Gastroesophageal sphincter (tissue), 4 donors: Measurements from ENCODE around the gene AFF2. TPM values are rescaled to one million over a fixed set of nuclear protein-coding genes. Genes with fewer than 3 reads are reported as not detected.

Experiments used
- ATAC-seq: fragments of 150-250 bp; one replicate; pipeline ENCODE4 v1.9.1; 2016; ENCODE audit warnings: mild to moderate bottlenecking, moderate library complexity
- H3K27ac ChIP-seq, 4 donors: fragments of 200-600 bp; sonication (generic) in 3 of 4; 1 replicate in 3 of 4; 2 replicates in 1 of 4; pipeline ENCODE4 v1.5.1; 2016 to 2019
- H3K27me3 ChIP-seq: fragments of 200-600 bp; sonication (generic); one replicate; pipeline ENCODE4 v1.5.1; 2019
- H3K36me3 ChIP-seq, 2 donors: fragments of 200-600 bp; sonication (generic); one replicate each; pipeline ENCODE4 v1.5.1; 2019; ENCODE audit warnings: control low read depth in 1 of 2
- H3K4me1 ChIP-seq, 3 donors: fragments of 200-600 bp; sonication (generic); 1 replicate in 2 of 3; 2 replicates in 1 of 3; pipeline ENCODE4 v1.5.1; 2016 to 2019; ENCODE audit warnings: control low read depth in 2 of 3
- H3K4me3 ChIP-seq, 2 donors: fragments of 200-600 bp; sonication (generic); one replicate each; pipeline ENCODE4 v1.5.1; 2019; ENCODE audit warnings: mild to moderate bottlenecking in 1 of 2, moderate library complexity in 1 of 2
- H3K9me3 ChIP-seq, 3 donors: fragments of 200-600 bp; sonication (generic); one replicate each; pipeline ENCODE4 v1.5.1; 2017 to 2019; ENCODE audit warnings: control low read depth in 2 of 3
- EP300 ChIP-seq: sonication (generic); formaldehyde crosslinking; IDR thresholded peaks from one replicate; pipeline ENCODE4 v1.6.1; 2017; ENCODE audit warnings: antibody characterized with exemption, mild to moderate bottlenecking
- POLR2A ChIP-seq, 2 donors: fragments of 450-650 bp; IDR thresholded peaks; one replicate each; pipeline ENCODE4 v1.6.1; 2017; ENCODE audit warnings: antibody characterized with exemption in 2 of 2, mild to moderate bottlenecking in 2 of 2, moderate library complexity in 1 of 2
- POLR2AphosphoS5 ChIP-seq: sonication (generic); formaldehyde crosslinking; IDR thresholded peaks from one replicate; pipeline ENCODE4 v1.6.1; 2017; ENCODE audit warnings: antibody characterized with exemption
- WGBS, 2 donors: methylation state at CpG; one replicate each; pipeline ENCODE4 v1.1.5; 2018; ENCODE audit warnings: low coverage in 1 of 2; 5-methylcytosine and 5-hydroxymethylcytosine counted together
- total RNA-seq, 4 donors: library from RNA; depleted of rRNA; stranded (reverse); fragments of >200 nt; gene quantifications; one replicate each; pipeline ENCODE4 v1.1.0, GENCODE V29; 2016
- TF ChIP-seq, protein P1 (sequence below), 4 experiments: fragments of 200-600 bp in 2 of 4; fragments of 450-650 bp in 2 of 4; sonication (generic) in 1 of 4; IDR thresholded peaks; one replicate each; pipeline ENCODE4 v1.5.1; 2017 to 2019; ENCODE audit warnings: antibody characterized with exemption in 4 of 4, mild to moderate bottlenecking in 2 of 4, moderate library complexity in 2 of 4

The AFF2 gene
- total RNA-seq, 4 donors from 2014 or later = 1.6 to 6.1 (median 3.6) TPM

DNA sequence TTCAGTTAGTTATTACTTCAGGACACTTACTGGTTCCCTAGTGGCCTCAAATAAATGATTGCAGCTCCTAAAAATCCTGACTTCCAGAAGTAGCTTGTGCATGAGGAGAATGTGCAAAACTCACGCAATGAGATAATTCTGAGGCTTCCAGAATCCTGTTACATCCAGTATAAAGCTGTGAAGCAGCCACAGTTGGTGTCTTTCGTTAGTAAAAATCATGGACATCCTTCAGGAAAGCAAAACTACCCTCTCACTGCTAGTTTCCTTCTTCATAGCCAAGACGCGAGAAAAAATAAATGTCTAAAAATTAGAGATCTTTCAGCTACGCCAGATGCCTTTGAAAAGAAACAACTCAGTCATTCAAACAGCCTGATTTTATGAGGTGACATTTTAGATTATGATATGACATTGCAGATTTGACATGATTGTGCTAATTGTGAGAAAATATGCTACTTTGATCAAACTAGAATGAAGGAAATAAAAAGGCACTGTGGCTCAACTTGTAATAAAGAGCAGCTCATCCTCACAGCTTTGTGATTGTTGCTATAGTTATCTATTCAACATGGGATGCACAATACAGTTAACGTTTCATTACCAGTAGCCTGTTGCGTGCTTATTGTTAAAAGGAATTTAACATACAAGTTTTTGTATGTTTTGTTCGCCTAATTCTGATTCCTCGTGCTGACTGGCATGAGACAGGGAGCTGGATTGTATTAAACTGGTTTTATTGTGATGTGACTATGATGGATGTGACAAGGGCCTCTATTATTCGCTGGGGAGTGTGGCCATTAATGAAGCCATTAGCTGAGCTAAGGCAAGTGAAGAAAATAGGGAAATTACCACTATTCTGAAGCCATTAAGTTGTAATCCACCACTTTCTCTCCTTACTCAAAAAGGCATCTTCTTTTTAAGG, 40.5 kb downstream of the AFF2 start:
- TF ChIP-seq, protein P1, sequence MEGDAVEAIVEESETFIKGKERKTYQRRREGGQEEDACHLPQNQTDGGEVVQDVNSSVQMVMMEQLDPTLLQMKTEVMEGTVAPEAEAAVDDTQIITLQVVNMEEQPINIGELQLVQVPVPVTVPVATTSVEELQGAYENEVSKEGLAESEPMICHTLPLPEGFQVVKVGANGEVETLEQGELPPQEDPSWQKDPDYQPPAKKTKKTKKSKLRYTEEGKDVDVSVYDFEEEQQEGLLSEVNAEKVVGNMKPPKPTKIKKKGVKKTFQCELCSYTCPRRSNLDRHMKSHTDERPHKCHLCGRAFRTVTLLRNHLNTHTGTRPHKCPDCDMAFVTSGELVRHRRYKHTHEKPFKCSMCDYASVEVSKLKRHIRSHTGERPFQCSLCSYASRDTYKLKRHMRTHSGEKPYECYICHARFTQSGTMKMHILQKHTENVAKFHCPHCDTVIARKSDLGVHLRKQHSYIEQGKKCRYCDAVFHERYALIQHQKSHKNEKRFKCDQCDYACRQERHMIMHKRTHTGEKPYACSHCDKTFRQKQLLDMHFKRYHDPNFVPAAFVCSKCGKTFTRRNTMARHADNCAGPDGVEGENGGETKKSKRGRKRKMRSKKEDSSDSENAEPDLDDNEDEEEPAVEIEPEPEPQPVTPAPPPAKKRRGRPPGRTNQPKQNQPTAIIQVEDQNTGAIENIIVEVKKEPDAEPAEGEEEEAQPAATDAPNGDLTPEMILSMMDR (IDR thresholded peaks at IDR 0.05) = no peak
- TF ChIP-seq POLR2AphosphoS5 (no peak), POLR2A (IDR thresholded peaks at IDR 0.05) (no peak), EP300 (no peak)
- Histone ChIP-seq H3K27ac (no peak overlapping the region), H3K27me3 (no peaks in the 10 kb centered on the region), H3K4me3 (no peak overlapping the region), H3K4me1 (no peaks in the 10 kb centered on the region), H3K36me3 (no peaks in the 10 kb centered on the region), H3K9me3 (no peaks in the 10 kb centered on the region)
- WGBS, 2 donors = 57 to 63% methylated on average over 9 of the region's 10 CpGs
- ATAC-seq = no peak

DNA sequence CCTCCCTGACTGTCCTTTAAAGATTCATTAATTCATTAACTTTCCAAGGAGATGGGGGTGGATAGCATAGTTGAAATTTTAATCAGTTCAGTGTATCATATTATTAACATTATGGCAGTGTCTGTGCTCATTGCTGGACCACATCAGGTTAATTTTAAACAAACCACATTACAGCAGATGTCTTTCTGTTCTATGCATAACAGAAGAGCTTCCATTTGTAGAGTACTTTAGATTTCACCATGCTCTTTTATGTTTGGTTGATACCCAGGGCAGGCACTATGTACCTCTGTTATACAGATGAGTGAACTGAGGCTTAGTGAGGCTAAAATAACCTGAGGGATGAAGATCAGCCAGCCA, 41.1 kb downstream of the AFF2 start:
- Histone ChIP-seq H3K36me3 (no peaks in the 10 kb centered on the region), H3K9me3 (no peaks in the 10 kb centered on the region), H3K4me1 (no peaks in the 10 kb centered on the region), H3K27me3 (no peaks in the 10 kb centered on the region), H3K27ac (no peak overlapping the region), H3K4me3 (no peak overlapping the region)
- no peak for ATAC-seq
- TF ChIP-seq EP300 = no peak
- no peak for TF ChIP-seq POLR2A (IDR thresholded peaks at IDR 0.05)
- no peak for TF ChIP-seq POLR2AphosphoS5
- TF ChIP-seq, protein P1 (IDR thresholded peaks at IDR 0.05) = no peak

DNA sequence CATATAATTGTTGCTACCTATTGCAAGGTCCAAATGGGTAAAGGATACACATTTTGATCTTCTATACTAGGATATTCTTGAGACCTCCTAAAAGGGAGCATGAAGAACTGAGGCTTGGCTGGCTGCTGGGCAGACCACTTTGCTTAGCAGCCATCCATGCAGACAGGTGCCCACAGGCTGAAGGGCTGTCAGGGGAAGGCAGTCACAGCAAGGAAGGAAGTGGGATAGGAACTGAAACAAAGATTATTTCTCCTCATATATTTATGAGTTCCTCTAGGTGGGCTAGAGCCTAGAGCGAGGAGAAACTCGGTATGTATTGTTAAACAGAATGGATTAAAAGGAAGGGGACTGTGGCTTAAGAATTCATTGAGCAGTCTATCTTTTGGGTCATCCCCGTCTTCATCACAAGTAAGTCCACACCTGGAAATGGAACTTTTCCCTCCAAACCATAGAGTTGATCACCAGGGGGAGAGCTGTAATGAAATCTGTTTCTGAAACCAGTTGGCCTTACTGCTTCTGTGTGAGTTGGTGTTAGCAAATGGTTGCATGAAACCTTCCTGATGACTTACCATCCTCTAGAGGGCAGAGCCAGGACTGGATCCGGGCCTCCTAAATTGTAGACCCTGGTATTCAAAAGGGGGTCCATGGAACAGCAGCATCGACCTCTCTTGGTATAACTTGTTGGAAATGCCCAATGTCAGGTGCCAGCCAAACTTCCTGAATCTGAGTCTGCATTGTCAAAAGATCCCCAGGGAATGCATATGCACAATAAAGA, 42.3 kb downstream of the AFF2 start:
- TF ChIP-seq POLR2AphosphoS5 (no peak), EP300 (no peak), POLR2A (IDR thresholded peaks at IDR 0.05) (no peak)
- TF ChIP-seq, protein P1 (IDR thresholded peaks at IDR 0.05) = no peak
- no peak for ATAC-seq
- Histone ChIP-seq H3K27ac (no peak overlapping the region), H3K4me3 (no peak overlapping the region), H3K27me3 (no peaks in the 10 kb centered on the region), H3K4me1 (no peaks in the 10 kb centered on the region), H3K36me3 (no peaks in the 10 kb centered on the region), H3K9me3 (no peaks in the 10 kb centered on the region)
- WGBS, 2 donors = 60 to 71% methylated on average over 2 of the region's 5 CpGs

DNA sequence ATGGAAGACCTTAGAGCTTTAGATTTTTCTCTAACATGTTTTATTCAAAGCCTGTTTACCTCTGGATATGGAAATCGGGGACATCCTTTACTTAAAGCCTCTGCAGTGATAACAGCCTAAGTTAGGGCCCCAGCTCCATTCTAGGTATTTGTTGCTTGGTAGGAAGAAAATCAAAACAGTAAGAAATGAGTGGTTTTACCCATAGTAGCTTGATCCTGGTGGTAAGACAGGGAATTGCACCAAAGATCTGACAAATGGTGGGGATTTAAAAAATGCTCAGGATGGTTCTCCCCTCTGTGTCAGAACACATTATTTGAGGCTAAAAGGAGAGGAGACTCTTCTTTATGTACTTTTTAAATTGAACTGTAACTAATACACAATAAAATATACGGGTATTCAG, 52.4 kb downstream of the AFF2 start:
- Histone ChIP-seq H3K4me3 (no peak overlapping the region), H3K36me3 (no peaks in the 10 kb centered on the region), H3K4me1 (no peaks in the 10 kb centered on the region), H3K9me3 (no peaks in the 10 kb centered on the region), H3K27ac (no peak overlapping the region), H3K27me3 (no peaks in the 10 kb centered on the region)
- ATAC-seq = no peak
- TF ChIP-seq POLR2AphosphoS5 (no peak), POLR2A (IDR thresholded peaks at IDR 0.05) (no peak), EP300 (no peak)
- TF ChIP-seq, protein P1 (IDR thresholded peaks at IDR 0.05) = no peak
- WGBS, 2 donors = 55% methylated on average over 2 of the region's 2 CpGs; no CpG with 5 or more reads in 1 of the 2 donors
